ENCODE data around the gene IDH3B. TPM values are rescaled to one million over a fixed set of nuclear protein-coding genes. Genes with fewer than 3 reads are reported as not detected.

Gene IDH3B
- total RNA-seq, 1 donor from 2014 or later: 71.0 TPM

GRCh38 chr20:2618815-2619214 is 45.2 kb downstream of the IDH3B start:
- no peak for DNase-seq (ENCODE audit: extremely low spot score in 2 of 2)

GRCh38 chr20:2617099-2617714 is 46.8 kb downstream of the IDH3B start:
- Histone ChIP-seq H3K27me3 (no peaks in the 10 kb centered on the region), H3K9me3 (no peaks in the 10 kb centered on the region), H3K27ac (no peak overlapping the region), H3K4me3 (no peak overlapping the region), H3K36me3 (no peaks in the 10 kb centered on the region), H3K4me1 (no peaks in the 10 kb centered on the region)
- intact Hi-C loops (cut with DNase I): no loop called here
- TF ChIP-seq POLR2AphosphoS5 (IDR thresholded peaks at IDR 0.05; ENCODE audit: insufficient read depth in 1 of 2, low read depth in 1 of 2) (no peak), POLR2A (IDR thresholded peaks at IDR 0.05) (no peak)
- TF ChIP-seq, protein P1, sequence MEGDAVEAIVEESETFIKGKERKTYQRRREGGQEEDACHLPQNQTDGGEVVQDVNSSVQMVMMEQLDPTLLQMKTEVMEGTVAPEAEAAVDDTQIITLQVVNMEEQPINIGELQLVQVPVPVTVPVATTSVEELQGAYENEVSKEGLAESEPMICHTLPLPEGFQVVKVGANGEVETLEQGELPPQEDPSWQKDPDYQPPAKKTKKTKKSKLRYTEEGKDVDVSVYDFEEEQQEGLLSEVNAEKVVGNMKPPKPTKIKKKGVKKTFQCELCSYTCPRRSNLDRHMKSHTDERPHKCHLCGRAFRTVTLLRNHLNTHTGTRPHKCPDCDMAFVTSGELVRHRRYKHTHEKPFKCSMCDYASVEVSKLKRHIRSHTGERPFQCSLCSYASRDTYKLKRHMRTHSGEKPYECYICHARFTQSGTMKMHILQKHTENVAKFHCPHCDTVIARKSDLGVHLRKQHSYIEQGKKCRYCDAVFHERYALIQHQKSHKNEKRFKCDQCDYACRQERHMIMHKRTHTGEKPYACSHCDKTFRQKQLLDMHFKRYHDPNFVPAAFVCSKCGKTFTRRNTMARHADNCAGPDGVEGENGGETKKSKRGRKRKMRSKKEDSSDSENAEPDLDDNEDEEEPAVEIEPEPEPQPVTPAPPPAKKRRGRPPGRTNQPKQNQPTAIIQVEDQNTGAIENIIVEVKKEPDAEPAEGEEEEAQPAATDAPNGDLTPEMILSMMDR (IDR thresholded peaks at IDR 0.05): no peak
- DNase-seq (ENCODE audit: extremely low spot score in 2 of 2): no peak

More at GRCh38 chr20:2618815-2619214, 45.2 kb downstream of the IDH3B start:
- Histone ChIP-seq H3K4me3 (no peak overlapping the region), H3K27me3 (no peaks in the 10 kb centered on the region), H3K36me3 (no peaks in the 10 kb centered on the region), H3K9me3 (no peaks in the 10 kb centered on the region), H3K27ac (no peak overlapping the region), H3K4me1 (no peaks in the 10 kb centered on the region)
- intact Hi-C loops (cut with DNase I): no loop called here
- TF ChIP-seq, protein P1 (IDR thresholded peaks at IDR 0.05): no peak
- TF ChIP-seq POLR2AphosphoS5 (IDR thresholded peaks at IDR 0.05; ENCODE audit: insufficient read depth in 1 of 2, low read depth in 1 of 2) (no peak), POLR2A (IDR thresholded peaks at IDR 0.05) (no peak)

- intact Hi-C loops (cut with DNase I): no loop called here
- TF ChIP-seq POLR2A (IDR thresholded peaks at IDR 0.05): no peak
- TF ChIP-seq, protein P1 (IDR thresholded peaks at IDR 0.05): no peak
- TF ChIP-seq POLR2AphosphoS5 (IDR thresholded peaks at IDR 0.05; ENCODE audit: insufficient read depth in 1 of 2, low read depth in 1 of 2): no peak
- Histone ChIP-seq H3K27me3 (no peaks in the 10 kb centered on the region), H3K4me3 (no peak overlapping the region), H3K27ac (no peak overlapping the region), H3K4me1 (no peaks in the 10 kb centered on the region), H3K36me3 (no peaks in the 10 kb centered on the region), H3K9me3 (no peaks in the 10 kb centered on the region)
- no peak for DNase-seq (ENCODE audit: extremely low spot score in 2 of 2)
These were observed 47.4 kb downstream of the IDH3B start for GRCh38 chr20:2616634-2617033.

- H3K27ac ChIP-seq: no peak overlapping the region
- H3K4me1 ChIP-seq: no peaks in the 10 kb centered on the region
- no peaks in the 10 kb centered on the region for H3K9me3 ChIP-seq
- intact Hi-C loops (cut with DNase I): no loop called here
- no peak for DNase-seq (ENCODE audit: extremely low spot score in 2 of 2)
- no peaks in the 10 kb centered on the region for H3K27me3 ChIP-seq
- no peaks in the 10 kb centered on the region for H3K36me3 ChIP-seq
- no peak for TF ChIP-seq POLR2A (IDR thresholded peaks at IDR 0.05)
- no peak for TF ChIP-seq POLR2AphosphoS5 (IDR thresholded peaks at IDR 0.05; ENCODE audit: insufficient read depth in 1 of 2, low read depth in 1 of 2)
- TF ChIP-seq, protein P1 (IDR thresholded peaks at IDR 0.05): no peak
- no peak overlapping the region for H3K4me3 ChIP-seq
These were observed 51.9 kb downstream of the IDH3B start for GRCh38 chr20:2612073-2612472.

- H3K4me1 ChIP-seq: no peaks in the 10 kb centered on the region
- no peak overlapping the region for H3K4me3 ChIP-seq
- no peaks in the 10 kb centered on the region for H3K27me3 ChIP-seq
- intact Hi-C loops (cut with DNase I): no loop called here
- no peak overlapping the region for H3K27ac ChIP-seq
- no peaks in the 10 kb centered on the region for H3K36me3 ChIP-seq
- peak in 1 of 2 donors; percentile 34 for DNase-seq (ENCODE audit: extremely low spot score in 2 of 2)
- TF ChIP-seq POLR2A (IDR thresholded peaks at IDR 0.05) (no peak), POLR2AphosphoS5 (IDR thresholded peaks at IDR 0.05; ENCODE audit: insufficient read depth in 1 of 2, low read depth in 1 of 2) (no peak)
- TF ChIP-seq, protein P1 (IDR thresholded peaks at IDR 0.05): no peak
- H3K9me3 ChIP-seq: no peaks in the 10 kb centered on the region
These were observed 52.9 kb downstream of the IDH3B start for GRCh38 chr20:2610941-2611720.
